Measurements from ENCODE around the gene MDGA2.

- TF ChIP-seq POLR2A (IDR thresholded peaks at IDR 0.05; ENCODE audit: insufficient read depth in 1 of 2, low read depth in 2 of 2, low read length in 2 of 2) (no peak), POLR2AphosphoS5 (IDR thresholded peaks at IDR 0.05; ENCODE audit: low read depth, low read length) (no peak), SRF (IDR thresholded peaks at IDR 0.05; ENCODE audit: low read depth, low read length) (no peak)
Measured at GRCh38 chr14:47720281-47720680, 44.9 kb upstream of the MDGA2 start.

Data from HepG2 (cell line).